ENCODE measurements around the gene G6PD.
"Not testable (repeated sequence)": the region's sequence is repeated elsewhere in the genome, so short reads cannot be mapped to it uniquely, and the experiment has no call there.

The G6PD gene

DNA sequence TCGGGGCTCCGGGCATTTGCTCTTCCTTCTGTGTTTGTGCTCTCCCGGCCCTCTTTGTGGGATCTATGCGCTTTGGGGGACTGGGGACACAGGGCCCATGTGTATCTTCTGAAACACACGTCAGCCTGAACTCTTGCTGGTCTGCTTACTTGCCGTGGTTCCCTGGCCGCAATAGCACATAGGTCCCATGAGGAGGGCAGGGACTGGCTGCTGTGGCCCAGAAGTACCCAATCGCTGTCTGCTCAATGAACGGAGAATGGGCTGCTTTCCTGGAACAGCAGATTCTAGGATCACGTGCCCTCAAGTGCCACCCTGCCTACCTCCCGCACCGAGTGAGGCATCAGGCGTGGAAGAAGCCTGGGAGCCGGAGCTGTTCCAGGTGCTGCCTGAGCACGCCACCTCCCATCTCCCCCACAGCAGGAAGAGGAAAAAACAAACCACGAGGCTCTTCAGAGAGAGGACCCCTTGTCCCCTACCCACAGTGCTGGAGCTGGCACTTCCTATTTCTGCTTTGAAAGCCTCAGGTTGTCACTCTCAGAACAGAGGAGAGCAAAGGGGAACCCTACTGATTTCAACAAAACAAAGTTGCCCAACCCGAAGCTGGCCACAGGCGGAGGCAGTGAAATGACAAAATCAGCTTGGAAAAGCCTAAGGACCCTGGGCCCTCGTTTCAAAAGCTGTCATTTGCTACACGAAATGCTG lies 3.8 kb downstream of the G6PD start:
- no peak for DNase-seq (ENCODE audit: low read depth)
- no peak overlapping the region for H3K4me3 ChIP-seq (ENCODE audit: low read depth, low read length)
- no peak for TF ChIP-seq CTCF (IDR thresholded peaks at IDR 0.05; ENCODE audit: low read depth, low read length, missing control alignments)

- TF ChIP-seq CTCF (IDR thresholded peaks at IDR 0.05; ENCODE audit: low read depth, low read length, missing control alignments) = no peak
- no peak overlapping the region for H3K4me3 ChIP-seq (ENCODE audit: low read depth, low read length)
- DNase-seq (ENCODE audit: low read depth) = no peak
Measured at GRCh38 chrX:154541896-154542722, 4.5 kb downstream of the G6PD start.

GRCh38 chrX:154541589-154541895 lies 5.1 kb downstream of the G6PD start:
- no peak overlapping the region for H3K4me3 ChIP-seq (ENCODE audit: low read depth, low read length)
- DNase-seq (ENCODE audit: low read depth) = no peak
- TF ChIP-seq CTCF (IDR thresholded peaks at IDR 0.05; ENCODE audit: low read depth, low read length, missing control alignments) = no peak

DNA sequence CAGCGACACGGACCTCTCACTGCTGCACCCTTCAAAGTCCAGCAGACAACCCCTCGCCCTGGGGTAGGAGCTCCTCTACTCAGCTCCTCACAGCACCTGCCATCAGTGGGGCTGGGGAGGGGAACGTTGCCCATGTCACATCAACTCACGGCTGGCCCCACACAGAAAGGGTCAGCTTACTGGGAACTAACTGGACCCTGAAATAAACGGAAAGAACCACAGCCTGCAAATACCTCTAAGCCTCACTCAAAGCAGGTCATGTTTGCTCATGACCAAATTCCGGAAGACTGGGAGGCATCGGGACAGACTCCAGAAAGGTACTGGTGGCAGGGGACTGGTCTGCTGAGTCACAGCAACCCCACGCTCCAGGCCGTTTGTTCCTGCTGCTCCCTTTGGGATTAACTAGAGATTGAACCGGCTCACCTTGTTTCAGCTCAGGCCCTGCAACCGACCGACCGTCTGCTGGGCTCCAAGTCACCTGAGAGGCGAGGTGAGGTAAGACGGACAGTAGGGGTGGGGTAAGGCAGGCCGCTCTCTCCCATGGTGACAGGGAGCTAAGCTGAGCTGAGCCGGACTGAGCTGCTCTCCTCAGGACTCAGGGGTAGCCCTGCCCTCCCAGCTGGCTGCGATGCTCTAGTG lies 5.6 kb downstream of the G6PD start:
- DNase-seq (ENCODE audit: low read depth) = no peak
- no peak overlapping the region for H3K4me3 ChIP-seq (ENCODE audit: low read depth, low read length)
- no peak for TF ChIP-seq CTCF (IDR thresholded peaks at IDR 0.05; ENCODE audit: low read depth, low read length, missing control alignments)

- not testable (repeated sequence) for DNase-seq (ENCODE audit: low read depth); H3K4me3 ChIP-seq (ENCODE audit: low read depth, low read length)
Measured at GRCh38 chrX:154540365-154540764, 6.3 kb downstream of the G6PD start.

- no peak for DNase-seq (ENCODE audit: low read depth)
- TF ChIP-seq CTCF (IDR thresholded peaks at IDR 0.05; ENCODE audit: low read depth, low read length, missing control alignments) = no peak
- H3K4me3 ChIP-seq (ENCODE audit: low read depth, low read length) = no peak overlapping the region
Measured at GRCh38 chrX:154539077-154539476, 7.6 kb downstream of the G6PD start.

- H3K4me3 ChIP-seq (ENCODE audit: low read depth, low read length) = no peak overlapping the region
- TF ChIP-seq CTCF (IDR thresholded peaks at IDR 0.05; ENCODE audit: low read depth, low read length, missing control alignments) = no peak
- no peak for DNase-seq (ENCODE audit: low read depth)
Measured at GRCh38 chrX:154535892-154536291, 10.8 kb downstream of the G6PD start.

All from GM12864 (cell line).